Activated CD8-positive, alpha-beta memory T cell treated with anti-CD3 and anti-CD28 coated beads, Interleukin-2, amount 50 U/mL, for 1 hour (primary cell): ENCODE data around the gene CABP2.

ENCODE experiments used
- DNase-seq: peaks from one replicate; pipeline ENCODE4 v3.0.0-alpha.2; 2020; ENCODE audit errors: extremely low read depth

Gene CABP2

GRCh38 chr11:67507864-67508485, 15.3 kb downstream of the CABP2 start, which contains the start of gene CDK2AP2:
TSS of gene CDK2AP2 (minus strand) at chr11:67508162. CDS start at chr11:67508082, 80 bp downstream.
- DNase-seq = peak; percentile 90

- DNase-seq = no peak
These were observed 15.9 kb downstream of the CABP2 start for GRCh38 chr11:67507242-67507863.

GRCh38 chr11:67506426-67507051, 16.7 kb downstream of the CABP2 start:
- DNase-seq = no peak

- peak; percentile 83 for DNase-seq
These were observed 17.4 kb downstream of the CABP2 start for GRCh38 chr11:67505605-67506396.

- no peak for DNase-seq
These were observed 18.2 kb downstream of the CABP2 start, which contains the start of gene PITPNM1 for GRCh38 chr11:67504950-67505581. TSS of gene PITPNM1 (minus strand) at chr11:67505363. CDS start at chr11:67504180, 1,183 bp downstream.

GRCh38 chr11:67504005-67504949, 19.0 kb downstream of the CABP2 start:
- DNase-seq = no peak

- DNase-seq = no peak
These were observed 19.9 kb downstream of the CABP2 start for GRCh38 chr11:67503119-67504004.

- DNase-seq = no peak
These were observed 20.8 kb downstream of the CABP2 start for GRCh38 chr11:67502328-67502979.

- DNase-seq = no peak
These were observed 21.4 kb downstream of the CABP2 start for GRCh38 chr11:67501854-67502253.

- no peak for DNase-seq
These were observed 22.2 kb downstream of the CABP2 start for GRCh38 chr11:67500831-67501715.

GRCh38 chr11:67500484-67500821, 22.8 kb downstream of the CABP2 start:
- no peak for DNase-seq

- no peak for DNase-seq
These were observed 23.3 kb downstream of the CABP2 start for GRCh38 chr11:67499808-67500483.

GRCh38 chr11:67498544-67498972, 24.7 kb downstream of the CABP2 start:
- no peak for DNase-seq

GRCh38 chr11:67497656-67498291, 25.5 kb downstream of the CABP2 start:
- DNase-seq = no peak

GRCh38 chr11:67496113-67496512, 27.1 kb downstream of the CABP2 start:
- no peak for DNase-seq

- DNase-seq = no peak
These were observed 27.8 kb downstream of the CABP2 start for GRCh38 chr11:67495234-67496005.
